HepG2 (cell line): ENCODE data around the gene GPC6. TPM values are rescaled to one million over a fixed set of nuclear protein-coding genes. Genes with fewer than 3 reads are reported as not detected.

ENCODE experiments used
- HNF4A ChIP-seq: sonication (generic); formaldehyde crosslinking; IDR thresholded peaks from 2 replicates; pipeline ENCODE4 v1.4.0; 2020; ENCODE audit warnings: missing genetic modification reagents
- MXD1 ChIP-seq: sonication (generic); formaldehyde crosslinking; IDR thresholded peaks from 2 replicates; pipeline ENCODE4 v1.4.0; 2020; ENCODE audit warnings: mild to moderate bottlenecking, missing genetic modification reagents
- PPARG ChIP-seq: conservative IDR thresholded peaks from 2 replicates; pipeline ENCODE4 v1.6.1; 2016; ENCODE audit warnings: missing biosample characterization, missing genetic modification reagents
- SOX13 ChIP-seq, 3 experiments: fragments of 450-650 bp in 1 of 3; sonication (generic) in 1 of 3; formaldehyde crosslinking in 1 of 3; IDR thresholded peaks in 2 of 3; conservative IDR thresholded peaks in 1 of 3; 2 replicates each; pipeline versions ENCODE4 v1.5.0 to v1.6.1; 2016 to 2020; ENCODE audit warnings: antibody characterized with exemption in 1 of 3, mild to moderate bottlenecking in 1 of 3, missing compliant biosample characterization in 1 of 3, missing genetic modification reagents in 1 of 3, moderate library complexity in 1 of 3
- TEAD3 ChIP-seq: optimal IDR thresholded peaks from 2 replicates; pipeline ENCODE3; 2016; ENCODE audit warnings: borderline replicate concordance
- ZNF121 ChIP-seq: sonication (generic); formaldehyde crosslinking; IDR thresholded peaks from 2 replicates; pipeline ENCODE4 v1.5.0; 2020; ENCODE audit warnings: mild to moderate bottlenecking, missing genetic modification reagents
- ZNF672 ChIP-seq: sonication (generic); formaldehyde crosslinking; IDR thresholded peaks from 2 replicates; pipeline ENCODE4 v1.8.1; 2022; ENCODE audit warnings: missing genetic modification reagents
- polyA plus RNA-seq, 8 experiments: library from polyadenylated mRNA; depleted of rRNA in 3 of 8; stranded (reverse) in 7 of 8; unstranded in 1 of 8; fragments of >200 nt; fragmentation: Illumina TruSeq in 4 of 8; extraction: Trizol in 4 of 8; gene quantifications; 2 replicates each; pipeline versions ENCODE4 v1.2.1 to v1.2.3, GENCODE V29; 2011 to 2016; ENCODE audit warnings: low read depth in 4 of 8, missing spikeins in 1 of 8, mixed read lengths in 1 of 8; ENCODE audit not compliant: insufficient read depth in 1 of 8
- total RNA-seq, 5 experiments: library from RNA; depleted of rRNA; stranded (reverse); fragments of >200 nt; fragmentation: Illumina TruSeq; extraction: Trizol; gene quantifications; 2 replicates each; pipeline ENCODE4 v1.2.3, GENCODE V29; 2016; ENCODE audit warnings: low read depth in 1 of 5
- TF ChIP-seq, protein P1 (sequence below): sonication (generic); formaldehyde crosslinking; IDR thresholded peaks from 2 replicates; pipeline ENCODE4 v1.4.0; 2020; ENCODE audit warnings: missing genetic modification reagents, mild to moderate bottlenecking, borderline replicate concordance
- TF ChIP-seq, protein P2 (sequence below): sonication (generic); formaldehyde crosslinking; IDR thresholded peaks from 2 replicates; pipeline ENCODE4 v1.5.1; 2020; ENCODE audit warnings: mild to moderate bottlenecking, missing genetic modification reagents, borderline replicate concordance

Gene GPC6
- total and polyA plus RNA-seq, 2 of the 13 experiments (the other 11 are each of a cell fraction or from before 2014, with no cell fraction given): 24.5 to 33.9 TPM

GRCh38 chr13:93539914-93540313, 313.3 kb downstream of the GPC6 start (continued):
- TF ChIP-seq, protein P1, sequence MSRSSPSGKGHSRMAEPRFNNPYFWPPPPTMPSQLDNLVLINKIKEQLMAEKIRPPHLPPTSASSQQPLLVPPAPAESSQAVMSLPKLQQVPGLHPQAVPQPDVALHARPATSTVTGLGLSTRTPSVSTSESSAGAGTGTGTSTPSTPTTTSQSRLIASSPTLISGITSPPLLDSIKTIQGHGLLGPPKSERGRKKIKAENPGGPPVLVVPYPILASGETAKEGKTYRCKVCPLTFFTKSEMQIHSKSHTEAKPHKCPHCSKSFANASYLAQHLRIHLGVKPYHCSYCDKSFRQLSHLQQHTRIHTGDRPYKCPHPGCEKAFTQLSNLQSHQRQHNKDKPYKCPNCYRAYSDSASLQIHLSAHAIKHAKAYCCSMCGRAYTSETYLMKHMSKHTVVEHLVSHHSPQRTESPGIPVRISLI (CRISPR knock-in tag): peak; percentile 77
- no peak for TF ChIP-seq ZNF672 (CRISPR knock-in tag)
- peak; percentile 36 for TF ChIP-seq HNF4A (CRISPR knock-in tag)
- TF ChIP-seq SOX13 (IDR thresholded peaks at IDR 0.05): no peak
- peak in 1 of 2 experiments; percentile 46; a peak in 1 of 4 replicates for TF ChIP-seq SOX13 (CRISPR knock-in tag; conservative IDR thresholded peaks at IDR 0.05 in 1 of 2, IDR thresholded peaks at IDR 0.05 in 1 of 2)
- TF ChIP-seq, protein P2, sequence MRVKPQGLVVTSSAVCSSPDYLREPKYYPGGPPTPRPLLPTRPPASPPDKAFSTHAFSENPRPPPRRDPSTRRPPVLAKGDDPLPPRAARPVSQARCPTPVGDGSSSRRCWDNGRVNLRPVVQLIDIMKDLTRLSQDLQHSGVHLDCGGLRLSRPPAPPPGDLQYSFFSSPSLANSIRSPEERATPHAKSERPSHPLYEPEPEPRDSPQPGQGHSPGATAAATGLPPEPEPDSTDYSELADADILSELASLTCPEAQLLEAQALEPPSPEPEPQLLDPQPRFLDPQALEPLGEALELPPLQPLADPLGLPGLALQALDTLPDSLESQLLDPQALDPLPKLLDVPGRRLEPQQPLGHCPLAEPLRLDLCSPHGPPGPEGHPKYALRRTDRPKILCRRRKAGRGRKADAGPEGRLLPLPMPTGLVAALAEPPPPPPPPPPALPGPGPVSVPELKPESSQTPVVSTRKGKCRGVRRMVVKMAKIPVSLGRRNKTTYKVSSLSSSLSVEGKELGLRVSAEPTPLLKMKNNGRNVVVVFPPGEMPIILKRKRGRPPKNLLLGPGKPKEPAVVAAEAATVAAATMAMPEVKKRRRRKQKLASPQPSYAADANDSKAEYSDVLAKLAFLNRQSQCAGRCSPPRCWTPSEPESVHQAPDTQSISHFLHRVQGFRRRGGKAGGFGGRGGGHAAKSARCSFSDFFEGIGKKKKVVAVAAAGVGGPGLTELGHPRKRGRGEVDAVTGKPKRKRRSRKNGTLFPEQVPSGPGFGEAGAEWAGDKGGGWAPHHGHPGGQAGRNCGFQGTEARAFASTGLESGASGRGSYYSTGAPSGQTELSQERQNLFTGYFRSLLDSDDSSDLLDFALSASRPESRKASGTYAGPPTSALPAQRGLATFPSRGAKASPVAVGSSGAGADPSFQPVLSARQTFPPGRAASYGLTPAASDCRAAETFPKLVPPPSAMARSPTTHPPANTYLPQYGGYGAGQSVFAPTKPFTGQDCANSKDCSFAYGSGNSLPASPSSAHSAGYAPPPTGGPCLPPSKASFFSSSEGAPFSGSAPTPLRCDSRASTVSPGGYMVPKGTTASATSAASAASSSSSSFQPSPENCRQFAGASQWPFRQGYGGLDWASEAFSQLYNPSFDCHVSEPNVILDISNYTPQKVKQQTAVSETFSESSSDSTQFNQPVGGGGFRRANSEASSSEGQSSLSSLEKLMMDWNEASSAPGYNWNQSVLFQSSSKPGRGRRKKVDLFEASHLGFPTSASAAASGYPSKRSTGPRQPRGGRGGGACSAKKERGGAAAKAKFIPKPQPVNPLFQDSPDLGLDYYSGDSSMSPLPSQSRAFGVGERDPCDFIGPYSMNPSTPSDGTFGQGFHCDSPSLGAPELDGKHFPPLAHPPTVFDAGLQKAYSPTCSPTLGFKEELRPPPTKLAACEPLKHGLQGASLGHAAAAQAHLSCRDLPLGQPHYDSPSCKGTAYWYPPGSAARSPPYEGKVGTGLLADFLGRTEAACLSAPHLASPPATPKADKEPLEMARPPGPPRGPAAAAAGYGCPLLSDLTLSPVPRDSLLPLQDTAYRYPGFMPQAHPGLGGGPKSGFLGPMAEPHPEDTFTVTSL: peak; percentile 19; the same call in 1 of the 2 replicates
- 0 out of 2 replicates have a peak, but pooled peaks have one; percentile 31 for TF ChIP-seq PPARG (CRISPR knock-in tag)
- TF ChIP-seq MXD1 (CRISPR knock-in tag): no peak
- peak; percentile 84 for TF ChIP-seq TEAD3 (CRISPR knock-in tag)
- TF ChIP-seq ZNF121 (CRISPR knock-in tag): no peak
- TF ChIP-seq, all 625 proteins: peak for 27
